CD4-positive, alpha-beta T cell treated with Interleukin-1 beta for 1 hour (primary cell): ENCODE data around the gene GALR3.

ENCODE experiments used
- DNase-seq, 2 donors: peaks; one replicate each; pipeline ENCODE4 v3.0.0-alpha.2; 2020 to 2022

GALR3 gene

GRCh38 chr22:37803639-37804351 lies 19.4 kb upstream of the GALR3 start:
- DNase-seq = no peak

- DNase-seq = no peak
Measured at GRCh38 chr22:37804352-37804880, 18.8 kb upstream of the GALR3 start.

- peak; percentile 74 to 75 for DNase-seq
Measured at GRCh38 chr22:37804881-37805809, 18.0 kb upstream of the GALR3 start.

- no peak for DNase-seq
Measured at GRCh38 chr22:37805810-37806277, 17.3 kb upstream of the GALR3 start.

GRCh38 chr22:37806409-37807333 lies 16.5 kb upstream of the GALR3 start:
- no peak for DNase-seq

- peak; percentile 90 to 91 for DNase-seq
Measured at GRCh38 chr22:37807410-37808293, 15.5 kb upstream of the GALR3 start, which contains the start of gene GCAT. TSS of gene GCAT (plus strand) at chr22:37807934. CDS start at chr22:37807968, 34 bp downstream.

- DNase-seq = no peak
Measured at GRCh38 chr22:37808294-37808657, 14.9 kb upstream of the GALR3 start.

GRCh38 chr22:37809672-37810333 lies 13.4 kb upstream of the GALR3 start:
- DNase-seq = no peak

GRCh38 chr22:37811867-37812266 lies 11.3 kb upstream of the GALR3 start:
- DNase-seq = no peak

- DNase-seq = no peak
Measured at GRCh38 chr22:37812869-37813678, 10.1 kb upstream of the GALR3 start.

GRCh38 chr22:37815593-37815992 lies 7.6 kb upstream of the GALR3 start:
- no peak for DNase-seq

- DNase-seq = no peak
Measured at GRCh38 chr22:37816543-37817180, 6.5 kb upstream of the GALR3 start.

GRCh38 chr22:37817705-37818408 lies 5.3 kb upstream of the GALR3 start:
- DNase-seq = peak; percentile 78 to 83

- DNase-seq = peak; percentile 65 to 67
Measured at GRCh38 chr22:37818409-37819104, 4.6 kb upstream of the GALR3 start.

GRCh38 chr22:37819105-37819433 lies 4.1 kb upstream of the GALR3 start:
- no peak for DNase-seq

GRCh38 chr22:37820350-37820749 lies 2.8 kb upstream of the GALR3 start:
- no peak for DNase-seq

- DNase-seq = no peak
Measured at GRCh38 chr22:37822079-37822833, 926 bp upstream of the GALR3 start.
